ENCODE results near the gene TCF4. TPM values are rescaled to one million over a fixed set of nuclear protein-coding genes. Genes with fewer than 3 reads are reported as not detected.

TCF4 gene
- polyA plus RNA-seq, 12 donors, result 104 to 235 (median 142) TPM

DNA sequence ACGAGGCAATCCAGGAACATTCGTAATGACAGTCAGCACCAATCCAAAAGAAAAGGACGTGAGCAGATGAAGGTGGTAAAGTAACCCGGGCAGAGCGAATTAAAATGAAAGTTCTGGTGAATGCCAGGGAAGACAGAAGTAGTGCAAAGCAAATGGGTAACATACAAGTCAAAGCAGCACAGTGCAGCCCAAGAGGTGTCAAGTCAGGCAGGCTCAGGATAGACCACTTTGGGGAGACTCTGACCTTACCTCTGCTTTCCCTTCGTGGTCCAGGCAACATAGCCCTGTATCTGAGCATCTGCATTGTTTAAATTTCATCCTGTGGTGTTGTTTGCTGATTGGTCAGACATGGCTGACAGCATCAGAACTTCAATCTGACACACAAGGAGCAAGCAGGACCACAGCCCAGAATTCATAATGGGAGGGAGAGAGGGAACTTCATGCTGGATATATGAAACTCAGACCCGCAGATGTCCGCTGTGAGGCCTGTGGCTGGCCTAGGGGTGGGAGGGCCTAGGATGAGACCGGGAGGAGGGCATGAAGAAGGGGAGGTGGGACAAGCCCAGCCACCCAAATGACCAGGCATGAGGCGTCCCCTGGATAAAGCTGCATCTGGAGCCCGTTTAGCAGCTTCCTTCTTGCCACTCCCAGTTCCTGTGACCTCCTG is 285.7 kb downstream of the TCF4 start:
- peak; percentile 55 for DNase-seq

DNA sequence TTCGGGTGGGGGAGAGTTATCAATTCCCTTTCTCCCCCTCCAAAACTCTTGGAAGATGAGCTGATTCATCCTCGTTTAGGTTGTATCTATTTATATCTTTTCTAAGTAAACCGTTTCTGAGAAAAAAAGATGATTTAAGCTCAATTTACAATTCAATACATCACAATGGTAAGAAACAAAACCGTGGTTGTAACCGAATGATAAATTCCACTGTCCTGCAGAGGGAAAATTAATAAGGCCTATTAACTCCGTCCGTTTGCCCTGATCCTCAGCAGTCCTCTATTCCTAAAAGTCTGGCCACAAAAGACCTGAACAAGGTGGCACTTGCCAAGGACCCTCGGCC is 286.2 kb downstream of the TCF4 start:
- DNase-seq, result no peak

- peak; percentile 63 for DNase-seq
Observed at GRCh38 chr18:55300936-55301531, 287.0 kb downstream of the TCF4 start.

GRCh38 chr18:55300421-55300935 is 287.5 kb downstream of the TCF4 start:
- DNase-seq, result peak; percentile 68

DNA sequence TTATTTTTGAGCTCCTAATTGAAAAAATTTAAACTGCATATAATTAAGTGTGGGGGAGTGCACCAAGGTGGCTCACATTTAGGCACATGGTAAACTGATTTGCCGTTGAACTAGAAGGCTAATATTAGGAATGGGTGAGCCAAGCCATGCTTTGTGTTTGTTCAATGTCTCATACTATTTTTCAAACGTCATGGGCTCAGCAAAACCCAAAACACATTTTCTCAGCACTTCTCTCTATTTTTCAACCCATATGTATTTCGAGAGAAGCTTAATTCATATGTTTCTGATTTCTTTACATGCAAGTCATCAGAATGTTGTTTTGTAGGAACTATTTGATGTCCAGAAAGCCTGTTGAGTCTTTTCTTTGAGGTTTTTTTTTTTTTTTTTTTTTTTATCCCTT is 291.2 kb downstream of the TCF4 start:
- no peak for DNase-seq

GRCh38 chr18:55296115-55296514 is 291.9 kb downstream of the TCF4 start:
- no peak for DNase-seq

DNA sequence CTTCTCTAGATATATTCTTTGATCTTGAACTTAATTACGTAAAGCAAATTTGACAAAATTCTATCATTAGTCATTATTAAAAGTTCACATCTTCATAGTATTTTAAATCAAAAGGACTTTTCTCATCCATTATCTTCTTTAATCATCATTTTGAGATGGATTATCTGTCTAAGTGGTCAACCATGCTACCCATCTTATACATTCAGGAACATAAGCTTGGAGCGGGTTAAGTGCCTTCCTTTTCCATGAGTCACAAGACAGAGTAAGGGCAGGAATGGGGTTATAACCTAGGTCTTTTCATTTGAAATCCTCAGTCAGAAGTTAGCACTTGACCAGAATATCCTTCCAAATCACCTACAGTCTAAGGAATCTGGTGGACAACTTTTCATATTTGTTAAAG is 297.1 kb downstream of the TCF4 start:
- no peak for DNase-seq

- no peak for DNase-seq
Observed at GRCh38 chr18:55289775-55290174, 298.2 kb downstream of the TCF4 start.

GRCh38 chr18:55289048-55289447 is 298.9 kb downstream of the TCF4 start:
- DNase-seq, result no peak

- DNase-seq, result no peak
Observed at GRCh38 chr18:55287935-55288868, 299.8 kb downstream of the TCF4 start.

DNA sequence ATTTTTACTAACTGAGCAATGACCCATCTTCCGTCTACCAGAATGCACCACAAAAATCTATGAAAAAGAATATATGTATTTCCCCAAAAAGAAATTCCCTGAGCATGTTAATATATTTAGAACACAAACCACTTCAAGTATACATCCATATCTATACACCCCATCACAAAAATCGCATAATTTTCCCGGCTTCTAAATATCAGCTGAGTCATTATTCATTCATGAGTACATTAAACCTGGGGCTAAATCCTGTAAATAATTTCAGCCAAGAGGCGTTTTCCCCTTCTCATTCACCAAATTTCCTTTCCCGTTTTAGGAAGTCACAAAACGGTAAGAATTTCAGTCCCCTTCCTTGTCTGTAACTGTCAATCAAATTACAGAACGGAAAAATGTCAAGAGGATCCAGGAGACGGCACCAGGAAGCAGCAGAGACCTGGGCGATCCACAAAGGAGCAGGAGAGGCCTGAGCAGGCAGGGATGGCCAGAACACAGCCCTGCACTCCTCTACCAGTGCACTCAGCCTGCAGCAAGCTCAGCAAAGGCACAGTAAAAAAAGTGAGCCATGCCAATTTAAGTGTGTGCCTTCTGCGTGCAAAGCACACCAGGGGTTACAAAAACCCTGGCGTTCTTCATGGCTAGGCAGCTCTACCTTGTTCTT is 300.7 kb downstream of the TCF4 start:
- no peak for DNase-seq

DNA sequence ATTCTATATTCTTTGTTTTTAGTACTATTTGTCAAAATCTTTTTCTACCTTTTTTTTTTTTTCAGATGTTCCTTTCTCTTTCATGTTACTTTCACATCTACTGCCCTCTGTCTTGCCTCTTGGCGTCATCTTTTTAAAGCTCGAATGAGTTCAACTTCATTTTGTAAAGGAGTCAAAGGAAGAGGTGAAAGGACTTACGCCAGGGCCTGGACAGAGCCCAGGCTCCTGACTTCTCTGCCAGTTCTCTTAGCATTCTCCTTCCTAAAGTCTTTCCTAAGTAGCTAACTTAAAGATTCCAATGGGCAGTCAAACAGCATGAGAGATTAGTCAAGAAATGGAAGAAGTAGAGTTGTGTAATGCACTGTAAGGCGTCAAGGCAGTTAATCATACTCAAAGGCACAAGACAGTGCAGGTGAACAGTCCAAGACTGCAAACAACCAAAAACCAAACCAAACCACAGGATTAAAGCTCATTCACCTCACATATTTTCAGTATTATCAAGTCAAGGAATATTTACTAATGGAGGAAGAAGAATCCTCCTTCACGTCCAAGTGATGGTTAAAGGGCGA is 301.7 kb downstream of the TCF4 start:
- no peak for DNase-seq

DNA sequence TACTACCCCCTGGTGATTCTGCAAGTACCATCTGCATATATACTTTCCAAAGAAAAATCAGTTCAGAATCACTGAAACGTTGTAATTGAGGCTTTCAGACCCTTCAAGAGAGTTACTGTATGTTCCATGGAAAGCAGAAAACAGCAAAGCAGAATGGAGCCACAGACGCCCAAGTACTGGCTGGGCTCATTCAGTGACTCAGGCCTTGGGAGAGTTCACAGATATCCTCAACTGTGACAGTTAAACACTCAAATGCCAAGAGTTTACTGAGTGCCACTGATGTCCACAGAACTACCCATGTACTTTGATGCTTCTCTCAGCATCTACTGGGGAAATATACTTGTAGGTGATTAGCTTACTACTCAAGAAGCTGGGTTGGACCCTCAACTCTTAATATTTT is 303.4 kb downstream of the TCF4 start:
- no peak for DNase-seq

GRCh38 chr18:55283309-55283708 is 304.7 kb downstream of the TCF4 start:
- no peak for DNase-seq

DNA sequence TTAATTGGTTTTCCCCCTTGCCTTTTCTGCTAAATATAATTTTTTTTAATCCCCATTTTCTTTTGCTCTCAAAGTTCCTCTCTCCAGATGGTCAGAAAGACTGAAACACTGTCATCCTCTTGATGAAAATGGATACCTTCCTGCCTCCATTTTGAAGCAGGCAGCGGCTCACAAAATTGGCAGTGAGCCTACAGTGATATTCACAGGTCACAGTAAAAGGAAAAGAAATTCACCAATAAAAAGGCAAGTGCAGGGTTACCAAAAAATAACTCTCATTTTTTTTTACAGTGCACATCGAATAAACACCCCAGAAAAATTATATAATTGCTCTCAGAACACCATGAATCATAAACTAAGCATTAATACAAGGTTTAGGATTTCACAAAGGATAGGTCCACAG is 307.5 kb downstream of the TCF4 start:
- peak; percentile 39 for DNase-seq

DNA sequence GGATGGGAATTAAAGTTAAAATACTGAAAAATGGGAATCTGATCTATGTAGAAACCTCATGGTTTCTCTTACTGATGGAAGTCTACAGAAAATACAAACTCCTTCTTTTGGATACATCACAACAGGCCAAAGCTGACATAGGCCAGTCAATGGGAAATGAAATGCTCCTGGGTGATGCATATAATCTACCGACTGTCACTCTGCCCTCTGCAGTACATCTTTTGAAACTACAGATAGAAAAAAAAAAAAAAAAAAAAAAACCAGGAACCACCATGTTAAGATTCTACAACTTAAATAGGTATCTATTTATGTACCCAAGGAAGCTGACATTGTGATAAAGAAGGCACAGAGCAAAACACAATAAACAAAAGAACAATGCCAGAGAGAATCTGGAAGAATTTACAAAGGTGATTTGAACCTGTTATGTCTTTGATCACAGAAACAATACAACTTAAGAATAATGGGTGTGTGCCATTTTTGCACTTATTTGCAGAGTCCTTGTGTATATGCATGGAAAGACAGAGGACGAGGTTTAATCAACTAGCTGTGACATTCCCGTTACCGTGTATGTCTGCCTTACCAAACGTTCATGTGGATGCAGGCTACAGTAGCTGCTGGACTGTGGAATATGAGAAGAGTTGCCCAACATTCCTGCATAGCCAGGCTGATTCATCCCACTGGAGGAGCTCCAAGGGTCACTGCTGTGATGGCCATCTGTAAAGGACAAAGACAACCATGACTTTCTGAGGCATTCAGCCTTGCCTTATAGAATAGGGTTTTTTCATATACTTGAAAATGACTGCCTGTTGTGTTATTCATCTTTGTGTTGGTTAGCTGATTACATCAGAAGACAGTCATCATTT is 312.7 kb downstream of the TCF4 start:
- DNase-seq, result no peak

- DNase-seq, result no peak
Observed at GRCh38 chr18:55272510-55273243, 315.3 kb downstream of the TCF4 start.

- no peak for DNase-seq
Observed at GRCh38 chr18:55269622-55270021, 318.4 kb downstream of the TCF4 start.

GRCh38 chr18:55268628-55269275 is 319.2 kb downstream of the TCF4 start:
- no peak for DNase-seq

Measured in muscle of arm (tissue), 12 donors.